GM12801 (cell line): ENCODE measurements around the gene CPED1.

Experiments
- TF ChIP-seq, protein P1 (sequence below): IDR thresholded peaks from one replicate; pipeline ENCODE4 v1.5.1; 2011; ENCODE audit warnings: control low read depth; ENCODE audit not compliant: insufficient read length; ENCODE audit errors: extremely low read depth

The CPED1 gene

DNA sequence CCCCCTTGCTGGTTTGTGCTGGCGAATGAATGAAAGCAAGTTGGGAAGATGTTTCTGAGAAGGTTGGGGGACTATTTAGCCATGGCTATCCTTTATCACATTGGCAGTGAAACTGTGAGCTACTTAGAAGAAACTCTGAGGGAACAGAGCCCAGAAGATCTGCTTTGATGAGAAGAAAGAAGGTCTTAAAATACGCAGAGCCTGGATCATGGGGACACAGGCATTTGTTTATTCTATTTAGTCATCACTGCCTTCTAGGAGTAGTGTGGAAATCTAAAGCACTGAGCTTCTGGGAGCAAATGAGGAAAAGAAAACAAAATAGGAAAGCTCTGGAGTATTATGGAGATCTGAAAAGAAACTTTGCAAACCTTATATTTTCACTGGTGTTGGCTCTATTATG lies 28.5 kb downstream of the CPED1 start:
- TF ChIP-seq, protein P1, sequence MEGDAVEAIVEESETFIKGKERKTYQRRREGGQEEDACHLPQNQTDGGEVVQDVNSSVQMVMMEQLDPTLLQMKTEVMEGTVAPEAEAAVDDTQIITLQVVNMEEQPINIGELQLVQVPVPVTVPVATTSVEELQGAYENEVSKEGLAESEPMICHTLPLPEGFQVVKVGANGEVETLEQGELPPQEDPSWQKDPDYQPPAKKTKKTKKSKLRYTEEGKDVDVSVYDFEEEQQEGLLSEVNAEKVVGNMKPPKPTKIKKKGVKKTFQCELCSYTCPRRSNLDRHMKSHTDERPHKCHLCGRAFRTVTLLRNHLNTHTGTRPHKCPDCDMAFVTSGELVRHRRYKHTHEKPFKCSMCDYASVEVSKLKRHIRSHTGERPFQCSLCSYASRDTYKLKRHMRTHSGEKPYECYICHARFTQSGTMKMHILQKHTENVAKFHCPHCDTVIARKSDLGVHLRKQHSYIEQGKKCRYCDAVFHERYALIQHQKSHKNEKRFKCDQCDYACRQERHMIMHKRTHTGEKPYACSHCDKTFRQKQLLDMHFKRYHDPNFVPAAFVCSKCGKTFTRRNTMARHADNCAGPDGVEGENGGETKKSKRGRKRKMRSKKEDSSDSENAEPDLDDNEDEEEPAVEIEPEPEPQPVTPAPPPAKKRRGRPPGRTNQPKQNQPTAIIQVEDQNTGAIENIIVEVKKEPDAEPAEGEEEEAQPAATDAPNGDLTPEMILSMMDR, result no peak

DNA sequence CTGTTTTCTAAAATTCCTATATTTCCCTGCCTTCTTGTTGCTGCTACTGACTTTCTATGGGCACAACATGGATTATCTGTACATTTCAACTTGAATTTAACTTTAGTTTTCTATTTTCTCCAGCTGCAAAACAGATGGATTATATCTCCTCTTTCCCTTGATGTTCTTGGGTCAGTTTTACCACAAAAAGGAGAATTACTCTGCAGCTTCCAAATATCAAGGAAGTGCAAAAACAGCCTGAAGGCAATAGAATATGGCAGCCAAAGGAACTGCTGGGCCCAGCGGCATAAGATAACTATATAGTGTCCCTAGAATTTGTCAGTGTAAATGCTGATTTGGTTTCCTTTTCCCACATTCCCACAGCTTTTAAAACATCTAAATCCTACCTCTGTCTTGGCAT lies 29.1 kb downstream of the CPED1 start:
- TF ChIP-seq, protein P1, result no peak

DNA sequence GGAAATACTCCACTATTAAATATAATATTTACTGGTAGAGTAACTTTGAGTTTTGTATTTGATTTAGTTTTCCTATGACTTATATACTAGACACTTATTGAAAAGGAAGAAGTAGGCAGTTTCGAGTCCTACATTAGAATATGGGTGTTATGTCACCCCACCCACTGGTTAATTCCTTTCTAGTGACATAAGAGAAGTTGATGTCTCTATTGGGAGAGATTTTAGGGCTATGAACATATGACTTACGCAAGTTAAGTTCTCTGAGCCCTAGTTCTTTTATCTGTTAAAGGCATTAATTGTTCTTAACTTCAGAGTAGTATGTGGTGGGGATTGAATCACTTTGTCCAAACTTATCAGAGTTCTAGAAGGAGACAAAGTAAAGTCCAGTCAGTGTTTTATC lies 30.5 kb downstream of the CPED1 start:
- TF ChIP-seq, protein P1, result no peak

DNA sequence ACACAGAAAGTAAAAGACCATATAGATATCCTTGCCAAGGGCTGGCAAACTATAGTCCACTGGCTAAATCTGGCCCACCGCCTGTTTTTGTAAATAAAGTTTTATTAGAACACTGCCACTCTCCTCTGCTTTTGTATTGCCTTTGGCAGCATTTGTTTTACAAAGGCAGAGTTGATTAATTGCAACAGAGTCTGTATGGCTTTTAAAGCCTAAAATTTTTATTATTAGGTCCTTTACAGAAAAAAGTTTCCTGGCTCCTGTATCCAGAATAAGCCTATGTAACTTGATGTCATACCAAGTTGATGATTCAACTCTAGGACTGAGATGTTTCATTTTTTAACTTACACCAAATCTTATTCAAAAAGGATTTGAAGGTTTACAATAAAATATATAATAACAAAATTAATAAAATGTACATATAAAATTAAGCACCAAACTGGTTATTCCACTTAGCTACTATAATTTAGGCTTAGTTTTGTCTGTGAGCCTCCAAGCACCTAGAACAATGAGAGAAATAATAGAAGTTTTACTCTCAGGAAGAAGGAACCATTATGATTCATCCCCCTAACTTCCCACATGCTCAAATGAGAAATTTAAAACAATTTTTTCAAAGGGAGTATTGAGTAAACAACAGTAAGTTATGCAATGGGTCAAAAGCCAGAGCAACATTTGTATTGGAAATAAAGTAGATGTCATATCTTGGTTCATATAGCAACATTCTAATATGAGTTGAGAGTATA lies 31.9 kb downstream of the CPED1 start:
- TF ChIP-seq, protein P1, result no peak

DNA sequence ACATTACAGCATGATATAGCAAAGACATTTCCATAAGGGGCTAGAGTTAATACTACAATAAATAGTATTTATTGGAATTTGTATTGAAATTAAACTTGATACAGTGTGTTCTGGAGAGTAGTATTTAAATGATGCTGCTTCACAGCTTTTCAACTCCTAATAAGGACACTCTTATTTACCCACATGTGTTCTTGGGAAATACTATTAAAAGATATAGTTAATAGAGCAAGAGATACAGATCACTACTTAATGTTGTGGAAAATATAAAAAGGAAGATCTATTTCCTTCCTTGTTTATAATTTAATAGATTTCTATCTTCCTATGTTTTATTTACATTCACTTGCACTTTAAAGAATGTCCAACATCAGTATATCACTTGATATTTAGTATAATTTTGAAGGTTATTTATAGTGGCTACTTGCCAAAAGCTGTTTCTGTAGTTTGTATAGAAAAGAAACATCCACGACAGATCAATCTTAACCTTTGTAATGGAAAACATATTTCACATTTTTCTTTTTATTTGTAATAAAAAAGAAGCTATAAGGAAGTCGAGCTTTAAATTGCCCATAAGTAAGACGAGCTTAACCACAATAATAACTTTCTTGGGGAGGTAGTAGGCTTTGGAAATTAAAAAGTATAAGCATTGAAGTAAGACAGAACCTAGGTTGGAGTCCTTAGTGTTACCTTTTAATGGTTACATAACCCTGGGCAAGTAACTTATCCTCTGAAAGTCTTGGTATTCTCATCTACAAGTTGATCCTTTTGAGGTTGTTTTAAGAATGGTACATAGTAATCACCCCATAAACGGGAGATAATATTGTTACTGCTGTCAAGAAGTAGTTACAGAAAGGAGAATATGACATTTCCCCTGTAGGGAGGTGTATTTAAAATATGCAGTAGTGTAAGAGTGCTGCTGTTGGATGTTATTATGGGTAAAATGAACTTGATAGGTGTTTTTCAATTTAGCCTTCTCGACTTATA lies 32.8 kb downstream of the CPED1 start:
- TF ChIP-seq, protein P1, result no peak

DNA sequence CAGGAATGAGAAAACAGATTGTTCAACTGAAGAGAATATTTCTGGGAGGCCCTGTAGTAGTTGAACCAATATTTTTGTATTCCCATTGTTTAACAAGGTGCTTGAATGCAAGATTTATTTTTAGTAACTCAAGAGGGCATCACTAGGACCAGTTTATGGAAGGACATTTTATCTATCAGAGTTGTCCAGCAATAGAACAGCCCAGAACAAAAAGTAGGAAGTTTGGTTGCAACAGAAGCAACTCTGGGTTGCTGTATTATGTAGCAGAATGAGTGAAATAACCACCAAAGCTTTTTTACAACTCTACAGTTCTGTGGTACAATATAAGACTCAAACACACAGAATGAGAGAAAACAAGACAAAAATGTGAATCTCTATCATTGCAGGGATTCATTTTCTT lies 34.7 kb downstream of the CPED1 start:
- TF ChIP-seq, protein P1, result no peak
